HG03442 (cell line): ENCODE results near the gene PIGU.
"Not testable (repeated sequence)": the region's sequence is repeated elsewhere in the genome, so short reads cannot be mapped to it uniquely, and the experiment has no call there.

ENCODE experiments used
- ATAC-seq: cut with Tn5 transposase; IDR thresholded peaks from one replicate; pipeline ENCODE4 v1.9.1; 2021; ENCODE audit warnings: mild to moderate bottlenecking, moderate library complexity; ENCODE audit not compliant: unreplicated experiment

The PIGU gene

GRCh38 chr20:34516247-34517113 is 160.4 kb downstream of the PIGU start, which contains the start of gene DYNLRB1:
Gene DYNLRB1 (plus strand): TSS chr20:34516422. CDS start chr20:34516459, 37 bp downstream.
- peak; percentile 64 for ATAC-seq

GRCh38 chr20:34515484-34516246 is 161.2 kb downstream of the PIGU start:
- ATAC-seq, result peak; percentile 40

GRCh38 chr20:34514897-34515483 is 161.9 kb downstream of the PIGU start:
- ATAC-seq, result no peak

GRCh38 chr20:34514034-34514433 is 162.9 kb downstream of the PIGU start:
- not testable (repeated sequence) for ATAC-seq

GRCh38 chr20:34512955-34513419 is 163.9 kb downstream of the PIGU start:
- ATAC-seq, result no peak

GRCh38 chr20:34512266-34512954 is 164.5 kb downstream of the PIGU start:
- ATAC-seq, result no peak

- no peak for ATAC-seq
Observed at GRCh38 chr20:34511891-34512265, 165.0 kb downstream of the PIGU start.

- ATAC-seq, result no peak
Observed at GRCh38 chr20:34510575-34510974, 166.3 kb downstream of the PIGU start.
